GM21723 (cell line): ENCODE data around the gene KCNJ10.

ENCODE experiments used
- ATAC-seq: cut with Tn5 transposase; IDR thresholded peaks from one replicate; pipeline ENCODE4 v1.9.1; 2021; ENCODE audit warnings: mild to moderate bottlenecking, moderate library complexity; ENCODE audit not compliant: unreplicated experiment

KCNJ10 gene

DNA sequence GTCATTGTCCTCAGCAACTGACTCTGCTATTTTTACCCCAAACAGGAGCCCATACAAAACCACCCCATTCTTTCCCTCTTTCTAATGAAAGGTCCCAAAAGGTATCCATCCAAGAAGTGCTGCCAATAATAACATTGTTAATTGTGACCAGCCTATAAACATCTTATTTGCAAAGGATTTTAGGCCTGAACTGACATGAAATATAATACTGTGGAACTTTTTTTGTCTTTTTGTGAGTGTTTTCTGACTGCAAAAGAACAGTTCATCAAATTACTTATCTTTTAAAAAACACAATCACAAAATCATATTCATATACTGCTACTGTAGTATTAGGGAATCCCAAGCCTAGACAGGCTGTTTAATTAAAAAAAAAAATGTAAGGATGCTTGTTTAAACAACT lies 41.5 kb downstream of the KCNJ10 start:
- ATAC-seq = no peak

- no peak for ATAC-seq
Measured at GRCh38 chr1:160025314-160025713, 44.6 kb downstream of the KCNJ10 start.

GRCh38 chr1:160024195-160024905 lies 45.6 kb downstream of the KCNJ10 start:
- no peak for ATAC-seq

DNA sequence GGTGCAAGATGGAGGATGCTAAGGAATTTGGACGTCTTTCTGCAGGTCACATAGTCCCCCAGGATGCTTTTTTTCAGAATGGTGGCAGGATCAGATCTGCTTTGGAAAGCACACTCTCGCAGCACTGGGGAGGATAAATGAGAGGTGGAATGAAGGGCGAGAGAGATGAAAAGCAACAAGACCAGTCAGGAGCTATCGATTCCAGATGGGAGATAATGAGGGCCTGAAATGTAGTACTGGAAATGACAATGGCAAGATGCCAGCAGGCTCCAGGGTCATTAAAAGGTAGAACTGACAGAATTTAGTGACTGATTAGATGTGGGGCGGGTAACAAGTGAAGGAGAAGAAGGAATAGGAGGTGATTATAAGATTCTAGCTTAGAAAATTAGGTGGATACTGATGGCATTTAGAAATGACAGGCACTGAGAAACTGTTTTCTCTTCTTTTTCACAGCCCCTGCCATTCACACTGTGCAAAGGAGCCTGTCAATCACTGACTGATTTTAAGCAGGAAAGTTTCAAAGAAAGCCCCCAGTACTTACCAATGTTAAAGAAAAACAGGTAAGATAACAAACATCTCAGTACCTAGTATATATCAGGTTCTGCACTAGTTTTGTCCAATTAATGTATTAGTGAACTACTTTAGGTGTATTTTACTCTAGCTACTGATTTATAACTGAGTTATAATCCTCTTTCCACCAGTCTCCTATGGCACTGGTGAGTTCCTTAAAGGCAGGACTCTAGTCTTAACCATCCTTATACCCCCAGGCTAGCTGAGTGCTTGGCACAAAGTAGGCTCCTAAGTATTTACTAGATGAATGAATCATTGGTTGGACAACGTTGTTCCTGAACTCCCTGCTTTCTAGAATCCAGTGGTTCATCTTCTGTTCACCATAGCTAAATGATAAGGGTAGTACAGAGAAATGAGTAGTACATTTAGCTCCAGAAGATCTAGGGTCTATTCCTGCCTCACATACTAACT lies 47.3 kb downstream of the KCNJ10 start:
- ATAC-seq = no peak

DNA sequence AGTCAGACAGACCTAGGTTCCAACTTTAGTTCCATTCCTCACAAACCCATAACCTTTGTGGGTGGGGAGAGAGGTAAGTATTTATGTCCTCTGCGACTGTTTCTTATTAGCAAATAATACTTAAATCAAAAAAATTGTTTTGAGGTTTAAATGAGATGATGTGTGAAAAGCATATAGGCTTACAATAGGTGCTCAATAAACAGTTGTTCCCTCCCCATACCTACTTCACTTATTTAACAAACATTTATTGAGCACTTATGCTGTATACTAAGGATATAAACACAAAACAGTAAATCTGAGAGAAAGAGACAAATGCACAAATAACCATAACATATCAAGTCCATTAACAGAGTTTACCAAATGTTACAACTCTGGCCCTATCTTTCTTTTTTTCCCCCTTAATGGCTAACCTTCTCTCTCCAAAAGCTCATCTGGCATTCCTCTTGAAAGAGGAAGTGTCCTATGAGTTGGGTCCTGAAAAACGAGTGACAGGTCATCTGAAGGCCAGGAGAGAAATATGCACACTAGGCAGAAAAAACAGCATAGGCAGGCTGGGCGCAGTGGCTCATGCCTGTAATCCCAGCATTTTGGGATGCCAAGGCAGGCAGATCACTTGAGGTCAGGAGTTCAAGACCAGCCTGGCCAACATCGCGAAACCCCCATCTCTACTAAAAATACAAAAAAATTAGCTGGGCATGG lies 48.4 kb downstream of the KCNJ10 start:
- ATAC-seq = no peak

- ATAC-seq = no peak
Measured at GRCh38 chr1:160020196-160020595, 49.8 kb downstream of the KCNJ10 start.

DNA sequence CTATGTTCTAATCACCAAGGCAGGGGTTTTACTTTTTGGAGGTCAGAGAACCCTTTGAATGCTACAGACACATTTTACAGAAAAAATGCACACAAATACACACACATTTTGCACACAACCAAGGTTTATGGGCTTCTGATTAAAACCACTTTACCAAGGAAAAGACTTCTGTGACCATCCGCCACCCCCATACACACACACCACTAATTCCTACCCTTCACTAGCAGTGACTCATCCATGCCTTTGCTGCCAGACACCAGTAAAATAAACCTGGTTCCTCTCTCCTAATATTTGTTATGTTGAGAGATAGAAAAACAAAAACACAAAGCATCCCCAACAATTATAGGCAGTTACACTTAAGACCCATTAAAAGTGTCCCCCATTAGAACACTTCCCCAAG lies 51.1 kb downstream of the KCNJ10 start:
- no peak for ATAC-seq

DNA sequence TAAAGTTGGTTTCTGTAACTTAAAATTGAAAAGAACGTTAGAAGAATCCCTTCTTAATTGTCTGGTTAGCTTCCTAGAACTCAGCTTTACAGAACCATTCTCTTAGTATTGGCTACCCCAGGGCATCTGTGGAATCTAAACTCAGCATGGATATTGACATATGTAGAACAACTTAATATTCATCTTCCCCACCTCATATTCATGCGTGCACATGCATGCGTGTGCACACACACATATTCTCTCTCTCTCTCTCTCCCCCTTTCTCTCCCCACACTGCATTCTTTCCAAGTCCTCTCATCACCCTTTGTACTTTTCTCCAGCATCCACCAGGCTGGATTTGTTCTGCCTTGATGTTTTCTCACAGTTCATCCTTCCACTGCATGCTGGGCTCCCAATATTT lies 51.6 kb downstream of the KCNJ10 start:
- no peak for ATAC-seq

DNA sequence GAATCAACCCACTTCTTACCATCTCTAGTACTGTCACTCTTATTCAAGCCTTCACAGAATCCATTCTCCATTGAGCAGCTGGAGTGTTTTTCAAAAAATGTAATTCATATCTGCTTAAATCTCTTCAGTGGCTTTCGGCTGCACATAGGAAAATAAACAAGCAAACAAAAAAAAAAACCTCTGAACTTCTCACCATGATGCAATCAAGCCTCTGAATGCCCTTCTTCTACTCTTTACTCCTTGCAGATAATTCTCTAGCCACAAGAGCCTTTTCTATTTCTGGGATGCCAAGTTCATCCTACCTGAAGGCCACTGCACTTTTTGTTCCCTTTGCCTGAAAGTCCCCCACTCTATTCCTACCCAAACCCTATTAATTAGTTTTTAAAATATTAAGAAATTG lies 52.4 kb downstream of the KCNJ10 start:
- ATAC-seq = no peak

GRCh38 chr1:160011781-160012180 lies 58.2 kb downstream of the KCNJ10 start:
- no peak for ATAC-seq

DNA sequence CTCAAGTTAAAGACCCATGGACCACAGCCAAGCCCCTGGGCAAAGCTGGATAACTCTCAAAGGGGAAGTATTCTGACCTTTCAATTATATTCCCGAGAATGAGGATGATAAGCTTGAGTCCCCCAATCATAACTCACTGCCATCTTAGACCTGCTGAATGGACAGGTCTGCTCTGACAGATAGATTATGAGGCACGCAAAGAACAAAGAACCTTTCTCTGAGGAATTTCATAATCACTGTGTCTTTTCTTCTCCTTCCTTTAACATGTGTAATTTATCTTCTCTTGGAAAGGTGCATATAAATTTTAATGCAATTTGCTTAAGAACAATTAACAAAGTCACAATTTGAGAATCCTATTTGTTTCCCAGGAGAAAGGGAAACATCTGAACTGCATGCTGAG lies 60.2 kb downstream of the KCNJ10 start:
- ATAC-seq = no peak

- ATAC-seq = no peak
Measured at GRCh38 chr1:160009081-160009480, 60.9 kb downstream of the KCNJ10 start.

GRCh38 chr1:160007577-160008200 lies 62.3 kb downstream of the KCNJ10 start:
- no peak for ATAC-seq

DNA sequence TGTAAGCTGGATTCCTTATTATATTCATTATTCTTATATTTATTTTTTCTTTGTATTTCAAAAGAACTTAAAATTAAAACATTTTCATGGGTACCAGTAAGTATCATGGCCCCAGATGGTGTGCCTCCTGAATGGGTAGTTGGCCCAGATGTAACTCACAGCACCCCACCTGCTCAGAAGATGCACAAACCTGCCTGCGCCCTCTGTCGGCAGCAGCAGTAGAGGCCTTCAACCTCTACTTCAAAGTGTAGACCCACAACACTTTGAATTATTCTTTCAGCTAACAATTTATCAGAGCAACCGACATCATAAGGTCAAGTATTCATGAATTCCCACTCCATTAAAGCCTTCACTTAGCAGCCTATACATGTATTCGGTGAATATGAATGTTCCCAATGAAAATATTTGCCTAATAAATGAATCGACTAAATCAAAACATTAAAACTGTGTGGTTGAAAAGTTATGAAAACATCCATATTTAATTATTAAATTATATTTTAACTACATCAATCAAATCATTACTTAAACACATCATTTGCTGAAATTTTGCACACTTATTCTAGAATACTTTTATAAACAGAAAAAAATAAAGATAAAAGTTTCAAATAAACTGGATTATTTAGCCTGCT lies 63.5 kb downstream of the KCNJ10 start:
- peak; percentile 59 for ATAC-seq

DNA sequence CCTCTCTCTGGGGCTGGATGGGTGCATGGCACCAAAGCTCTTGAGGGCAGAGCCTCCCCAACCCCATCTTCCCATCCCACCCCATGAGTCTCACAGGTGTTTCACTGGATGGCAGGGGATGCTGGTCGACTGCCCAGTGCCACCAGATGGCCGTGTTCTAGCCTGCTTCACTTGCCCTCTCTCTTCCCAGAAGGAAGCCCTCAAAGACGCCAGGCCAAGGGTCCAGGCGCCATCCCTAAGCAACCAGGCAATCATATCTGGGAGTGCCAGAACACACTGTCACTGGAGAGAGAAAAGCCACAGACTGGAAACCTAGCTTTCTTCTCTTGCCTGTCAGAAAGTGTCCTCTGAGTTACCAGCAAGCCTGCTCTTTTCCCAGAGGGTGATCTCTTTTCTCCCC lies 64.9 kb downstream of the KCNJ10 start:
- no peak for ATAC-seq

DNA sequence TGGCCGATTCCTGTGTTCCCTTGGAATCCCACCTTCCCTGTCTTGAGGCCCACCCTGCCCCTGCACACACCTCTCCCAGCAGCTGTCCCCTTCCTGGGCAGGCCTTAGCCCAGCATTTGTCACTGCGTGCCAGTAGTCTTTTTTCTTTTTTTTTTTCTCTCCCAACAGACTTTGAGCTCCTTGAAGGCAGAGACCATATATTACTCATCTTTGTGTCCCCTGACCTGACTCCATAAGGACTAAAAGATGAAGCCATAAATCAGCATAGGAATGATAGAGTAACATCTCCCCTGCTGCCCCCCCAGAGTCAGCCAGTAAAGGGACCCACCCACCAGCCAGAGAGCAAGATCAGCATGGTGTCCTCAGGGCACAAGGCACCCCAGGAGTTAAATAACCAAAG lies 65.5 kb downstream of the KCNJ10 start:
- no peak for ATAC-seq

DNA sequence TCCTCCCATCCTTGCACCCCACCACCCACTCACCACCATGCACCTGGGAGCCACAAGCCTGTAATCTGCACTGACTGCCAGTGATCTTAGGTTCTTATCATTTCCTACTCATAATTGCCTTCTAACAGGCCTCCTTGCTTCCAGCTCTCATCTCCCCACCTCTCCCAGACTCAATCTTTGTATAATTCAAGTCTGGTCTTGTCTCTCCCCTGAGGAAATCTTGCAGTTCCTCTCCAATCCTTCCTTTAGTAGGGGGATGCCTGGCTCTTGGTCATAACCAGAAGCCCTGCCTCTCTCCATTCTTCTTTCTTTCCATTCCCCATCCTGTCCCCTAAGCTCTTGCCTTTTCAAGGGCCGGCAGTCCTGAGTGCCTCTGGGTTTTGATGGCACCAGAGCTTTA lies 66.0 kb downstream of the KCNJ10 start:
- no peak for ATAC-seq

DNA sequence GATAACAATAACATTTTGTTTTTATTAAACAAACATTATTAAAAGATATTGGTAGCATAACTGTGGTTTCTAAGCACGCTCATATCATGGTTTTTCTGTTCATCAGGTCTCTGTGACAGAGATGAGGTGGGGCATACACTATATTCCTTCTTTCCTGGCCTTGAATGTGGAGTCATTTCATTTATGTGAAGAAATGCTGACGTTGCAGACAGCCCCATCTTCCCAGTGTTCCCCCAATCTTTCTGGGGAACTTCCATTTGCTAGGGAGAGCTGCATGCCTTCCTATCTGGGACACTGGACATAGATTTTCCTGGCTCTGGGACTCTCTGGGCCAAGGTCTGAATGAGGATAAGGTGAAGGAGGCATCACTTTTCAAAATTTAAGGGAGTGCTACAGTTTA lies 68.5 kb downstream of the KCNJ10 start:
- ATAC-seq = no peak

- no peak for ATAC-seq
Measured at GRCh38 chr1:159999204-159999603, 70.8 kb downstream of the KCNJ10 start.

GRCh38 chr1:159996653-159997052 lies 73.3 kb downstream of the KCNJ10 start:
- ATAC-seq = no peak

DNA sequence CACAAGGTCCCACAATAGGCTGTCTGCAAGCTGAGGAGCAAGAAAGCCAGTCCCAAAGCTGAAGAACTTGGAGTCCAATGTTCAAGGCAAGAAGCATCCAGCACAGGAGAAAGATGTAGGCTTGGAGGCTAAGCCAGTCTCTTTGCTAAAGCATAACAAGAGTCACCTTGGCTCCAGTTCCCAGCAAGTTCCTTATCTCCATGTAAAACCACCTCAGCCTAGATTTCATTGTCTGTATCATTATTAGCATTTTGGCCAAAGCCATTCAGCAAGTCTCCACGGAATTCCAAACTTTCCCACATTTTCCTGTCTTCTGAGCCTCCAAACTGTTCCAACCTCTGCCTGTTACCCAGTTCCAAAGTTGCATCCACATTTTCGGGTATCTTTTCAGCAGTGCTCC lies 75.1 kb downstream of the KCNJ10 start:
- ATAC-seq = no peak
